VCaP (cell line): Measurements from ENCODE around the gene OR52I2.

Experiments
- H3K27ac ChIP-seq: fragments of 450-650 bp; 2 replicates; pipeline ENCODE4 v1.5.1; 2017
- TF ChIP-seq, protein P1 (sequence below): fragments of 450-650 bp; conservative IDR thresholded peaks from 2 replicates; pipeline ENCODE4 v1.5.1; 2017; ENCODE audit warnings: mild to moderate bottlenecking, moderate library complexity

Gene OR52I2

DNA sequence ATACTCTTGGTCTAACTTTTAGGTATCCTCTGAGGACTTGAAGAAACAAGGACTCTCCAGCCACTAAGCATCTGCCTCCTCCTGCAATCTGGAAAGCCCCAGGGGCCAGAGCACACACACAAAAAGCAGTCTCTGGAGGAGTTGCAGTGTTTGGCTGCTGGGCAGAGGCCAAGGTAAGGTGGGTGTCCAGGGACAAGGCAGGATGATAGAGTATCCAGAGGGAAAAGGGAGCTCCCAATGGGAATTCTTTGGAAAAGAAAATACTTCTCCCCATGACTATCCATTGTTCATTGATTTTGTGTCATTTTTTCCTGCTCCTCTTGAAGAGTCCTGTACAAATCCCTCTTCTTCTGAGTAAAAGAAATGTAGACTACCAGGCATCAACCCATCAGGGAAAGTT lies at the start of gene OR52I2:
OR52I2 (plus strand) TSS at position 301 of the 400 bp plus-strand sequence.
- TF ChIP-seq, protein P1, sequence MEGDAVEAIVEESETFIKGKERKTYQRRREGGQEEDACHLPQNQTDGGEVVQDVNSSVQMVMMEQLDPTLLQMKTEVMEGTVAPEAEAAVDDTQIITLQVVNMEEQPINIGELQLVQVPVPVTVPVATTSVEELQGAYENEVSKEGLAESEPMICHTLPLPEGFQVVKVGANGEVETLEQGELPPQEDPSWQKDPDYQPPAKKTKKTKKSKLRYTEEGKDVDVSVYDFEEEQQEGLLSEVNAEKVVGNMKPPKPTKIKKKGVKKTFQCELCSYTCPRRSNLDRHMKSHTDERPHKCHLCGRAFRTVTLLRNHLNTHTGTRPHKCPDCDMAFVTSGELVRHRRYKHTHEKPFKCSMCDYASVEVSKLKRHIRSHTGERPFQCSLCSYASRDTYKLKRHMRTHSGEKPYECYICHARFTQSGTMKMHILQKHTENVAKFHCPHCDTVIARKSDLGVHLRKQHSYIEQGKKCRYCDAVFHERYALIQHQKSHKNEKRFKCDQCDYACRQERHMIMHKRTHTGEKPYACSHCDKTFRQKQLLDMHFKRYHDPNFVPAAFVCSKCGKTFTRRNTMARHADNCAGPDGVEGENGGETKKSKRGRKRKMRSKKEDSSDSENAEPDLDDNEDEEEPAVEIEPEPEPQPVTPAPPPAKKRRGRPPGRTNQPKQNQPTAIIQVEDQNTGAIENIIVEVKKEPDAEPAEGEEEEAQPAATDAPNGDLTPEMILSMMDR = no peak
- H3K27ac ChIP-seq = no peak within 1 kb of the TSS

GRCh38 chr11:4539603-4540219 lies 41.8 kb upstream of the OR52I2 start:
- TF ChIP-seq, protein P1 = peak; percentile 85

GRCh38 chr11:4541071-4541470 lies 40.5 kb upstream of the OR52I2 start:
- no peak overlapping the region for H3K27ac ChIP-seq
- TF ChIP-seq, protein P1 = no peak

More at GRCh38 chr11:4539603-4540219, 41.8 kb upstream of the OR52I2 start:
- H3K27ac ChIP-seq = no peak overlapping the region

DNA sequence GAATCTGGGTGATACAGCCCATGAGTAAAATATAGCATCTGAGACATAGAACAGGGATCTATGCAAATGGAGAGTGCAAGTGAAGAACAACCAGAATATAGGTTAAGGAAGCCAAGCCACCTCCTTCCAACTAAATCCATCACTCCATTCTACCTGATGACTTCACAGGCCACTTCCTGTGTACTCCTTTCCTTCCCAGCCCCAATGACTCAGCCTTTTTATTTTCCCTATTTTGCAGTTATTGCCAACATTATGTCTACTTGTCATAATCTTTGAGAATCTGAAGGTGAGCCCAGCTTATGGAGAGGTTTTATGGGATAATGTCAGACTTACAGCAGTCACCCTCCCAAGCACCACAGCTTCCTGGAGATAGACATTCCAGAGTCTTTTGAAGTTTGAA lies 38.0 kb upstream of the OR52I2 start:
- TF ChIP-seq, protein P1 = no peak
- no peak overlapping the region for H3K27ac ChIP-seq

- H3K27ac ChIP-seq = peak within 1 kb of the TSS; percentile 65; the same call in 1 of the 2 replicates
- TF ChIP-seq, protein P1 = no peak
Observed at GRCh38 chr11:4544891-4545290, 36.7 kb upstream of the OR52I2 start, which contains the start of gene OR52M1. TSS of gene OR52M1 (plus strand) at chr11:4545191. CDS start at chr11:4545191, 0 bp downstream.

DNA sequence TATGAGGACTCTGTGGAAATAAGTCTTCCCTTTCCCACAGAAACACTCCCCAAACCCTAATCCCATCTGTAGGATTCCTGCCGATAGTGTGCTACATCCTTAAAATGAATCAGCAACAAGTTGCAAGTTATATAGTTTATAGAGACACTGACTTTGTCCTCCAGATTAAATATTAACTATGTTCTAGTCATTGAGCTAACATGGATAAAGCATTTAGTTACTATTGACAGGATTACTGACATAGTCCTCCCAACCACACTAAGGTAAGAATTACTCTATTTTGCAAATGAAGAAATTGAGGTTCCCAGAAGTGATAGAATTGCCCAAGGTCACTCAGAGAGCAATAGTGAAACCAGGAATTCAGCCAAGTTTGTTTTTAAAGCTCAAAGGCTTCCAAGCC lies 34.7 kb upstream of the OR52I2 start:
- TF ChIP-seq, protein P1 = no peak
- peak overlapping the region; percentile 65 for H3K27ac ChIP-seq

GRCh38 chr11:4547416-4547815 lies 34.1 kb upstream of the OR52I2 start:
- H3K27ac ChIP-seq = peak overlapping the region; percentile 65
- TF ChIP-seq, protein P1 = no peak
